ENCODE data around the gene LCN6.
"Not testable (repeated sequence)": the region's sequence is repeated elsewhere in the genome, so short reads cannot be mapped to it uniquely, and the experiment has no call there.

The LCN6 gene

DNA sequence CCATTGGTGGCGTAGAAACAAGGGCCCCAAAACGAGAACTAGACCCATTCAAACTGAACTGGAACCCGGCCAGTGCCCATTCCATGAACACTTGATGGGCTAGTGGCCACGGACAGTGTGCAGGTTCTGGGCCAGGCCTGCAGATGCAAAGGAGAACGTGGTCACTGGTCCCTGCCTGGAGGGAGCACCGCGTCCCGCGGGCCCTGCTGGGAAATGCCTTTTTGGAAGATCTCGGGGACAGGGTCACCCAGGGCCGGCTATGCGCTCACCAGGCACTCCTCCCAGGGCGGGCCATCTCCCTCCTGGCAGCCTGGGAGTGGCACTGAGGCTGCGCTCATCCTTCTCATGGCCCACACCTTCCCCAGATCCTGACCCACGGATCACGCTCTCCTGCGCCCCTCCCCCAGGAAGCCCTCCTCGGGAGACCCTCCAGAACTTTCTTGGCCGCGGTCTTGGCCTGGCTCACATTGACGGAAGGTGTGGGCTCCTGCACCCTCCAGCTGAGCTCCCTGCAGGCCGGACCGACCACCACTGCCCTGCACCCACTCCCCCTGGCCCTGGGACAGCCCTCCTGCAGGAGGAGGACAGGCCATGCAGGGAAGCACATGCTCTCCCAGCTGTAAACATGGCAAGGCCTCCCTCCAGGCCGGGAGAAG lies 38.7 kb downstream of the LCN6 start:
- DNase-seq: no peak

DNA sequence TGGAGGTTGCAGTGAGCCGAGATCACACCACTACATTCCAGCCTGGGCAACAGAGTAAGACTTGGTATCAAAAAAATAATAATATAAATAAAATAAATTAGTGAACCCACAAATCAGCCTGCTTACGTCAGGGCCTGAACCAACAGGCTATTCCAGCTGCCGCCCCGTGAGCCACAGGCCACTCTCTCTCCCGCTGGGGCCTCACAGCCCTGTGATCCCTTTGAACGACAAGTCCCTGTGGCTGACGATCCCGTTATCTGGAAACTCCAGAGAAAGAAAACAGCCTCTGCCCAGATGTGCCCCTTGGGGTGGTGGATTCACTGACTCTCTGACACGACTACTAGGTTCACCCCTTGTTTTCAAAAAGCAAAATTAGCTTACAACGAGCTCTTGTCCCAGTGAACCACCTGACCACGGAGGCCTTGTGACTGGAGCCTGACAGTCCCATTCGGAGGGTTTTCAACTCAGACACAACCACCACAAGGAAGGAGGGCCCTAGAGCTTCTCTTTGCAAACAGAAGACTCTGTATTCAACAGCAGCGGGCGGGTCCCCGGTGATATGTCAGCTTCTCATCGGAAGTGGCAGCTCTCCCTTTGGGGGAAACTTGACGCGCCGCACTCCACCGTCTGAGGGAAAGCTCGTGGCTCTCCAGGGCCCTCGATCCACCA lies 40.3 kb downstream of the LCN6 start:
- DNase-seq: no peak

DNA sequence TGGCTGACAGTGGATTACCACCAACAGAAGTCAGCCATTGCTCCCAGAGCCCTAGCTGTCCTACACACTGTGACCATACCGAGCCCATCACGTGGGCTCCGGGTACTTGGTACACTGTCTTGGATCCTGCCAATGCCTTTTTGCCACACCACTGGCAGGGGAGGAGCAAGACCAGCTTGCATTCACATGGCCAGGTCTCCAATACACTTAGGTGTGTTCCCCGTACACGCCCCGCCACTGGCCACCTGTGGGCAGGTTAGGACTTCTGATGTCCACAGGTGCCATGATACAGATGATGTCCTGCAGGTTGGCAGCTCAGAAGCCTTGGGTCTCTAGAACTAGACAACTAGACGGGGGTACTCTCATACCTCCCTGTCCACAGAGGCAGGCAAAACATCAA lies 41.3 kb downstream of the LCN6 start:
- no peak for DNase-seq

DNA sequence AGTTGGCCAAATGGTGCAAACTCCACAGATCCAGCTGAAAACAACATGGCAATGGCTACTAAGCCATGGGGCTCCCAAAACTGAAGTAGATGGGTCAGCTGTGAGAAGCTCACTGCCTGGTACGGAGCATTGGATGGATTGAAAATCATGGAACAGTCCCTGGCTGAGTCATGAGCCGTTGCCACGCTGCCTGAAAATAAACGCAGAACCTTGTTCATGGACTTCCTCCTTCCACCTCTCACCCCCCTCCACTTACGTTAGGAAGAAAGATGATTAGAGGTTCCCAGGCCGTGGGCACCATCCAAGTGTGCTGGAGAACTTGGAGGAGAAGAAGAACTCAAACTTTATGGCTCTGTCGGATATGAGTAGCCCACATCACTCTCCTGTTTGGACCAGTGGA lies 42.8 kb downstream of the LCN6 start:
- no peak for DNase-seq

DNA sequence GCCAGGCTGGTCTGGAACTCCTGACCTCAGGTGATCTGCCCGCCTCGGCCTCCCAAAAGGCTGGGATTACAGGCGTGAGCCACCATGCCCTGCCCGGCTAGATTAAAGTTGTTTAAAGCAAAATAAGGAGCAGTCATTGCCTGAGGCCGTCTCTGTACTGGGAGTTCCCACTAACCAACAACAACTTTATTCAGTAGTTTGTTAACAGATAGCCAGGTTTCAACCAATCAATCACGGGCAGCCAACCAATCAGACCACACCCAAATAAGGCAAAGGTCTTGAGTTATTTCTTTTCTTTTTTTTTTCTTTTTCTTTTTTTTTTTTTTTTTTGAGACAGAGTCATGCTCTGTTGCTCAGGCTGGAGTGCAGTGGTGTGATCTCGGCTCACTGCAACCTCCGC lies 43.6 kb downstream of the LCN6 start:
- not testable (repeated sequence) for DNase-seq

DNA sequence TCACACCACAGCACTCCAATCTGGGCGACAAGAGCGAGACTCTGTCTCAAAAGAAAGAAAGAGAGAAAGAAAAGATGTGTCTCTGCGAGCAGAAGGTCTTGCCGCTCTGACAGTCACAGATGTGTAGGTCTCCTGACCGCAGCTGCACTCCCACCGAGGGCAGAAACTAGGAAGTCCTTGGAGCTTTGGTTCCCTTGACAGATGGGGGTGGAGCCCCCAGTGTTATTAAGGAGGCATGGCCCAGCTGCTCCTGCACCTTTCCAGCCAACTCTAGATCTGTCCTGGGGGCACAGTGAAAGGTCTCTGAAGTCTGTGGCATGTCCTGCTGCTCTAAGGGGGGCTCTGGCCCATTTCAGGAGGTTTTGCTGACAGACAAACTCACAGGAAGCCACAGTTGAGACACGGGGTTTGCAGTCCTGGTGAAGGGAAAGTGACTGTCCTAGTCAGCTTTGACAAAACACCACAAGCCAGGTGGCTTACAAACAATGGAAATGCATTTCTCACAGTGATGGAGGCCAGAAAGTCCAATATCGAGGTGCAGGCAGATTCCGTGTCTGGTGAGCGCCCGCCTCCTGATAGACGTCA lies 45.0 kb downstream of the LCN6 start:
- DNase-seq: no peak

DNA sequence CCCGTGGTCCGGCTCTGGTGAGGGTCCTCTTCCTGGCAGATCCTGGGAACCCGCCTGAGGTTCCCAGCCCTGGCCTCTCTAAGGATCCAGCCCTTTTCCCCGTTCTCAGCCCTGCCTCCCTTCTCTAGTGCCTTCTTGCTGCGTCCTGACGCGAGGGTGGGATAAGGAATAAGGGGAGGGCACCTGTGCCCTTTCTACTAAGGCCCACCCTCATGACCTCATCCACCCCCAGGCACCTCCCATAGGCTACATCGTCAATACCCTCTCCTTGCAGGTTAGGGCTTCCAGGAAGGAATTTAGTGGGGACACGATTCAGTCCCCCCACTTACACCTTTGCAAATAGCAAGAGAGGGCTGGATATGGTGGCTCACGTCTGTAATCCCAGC lies 46.7 kb downstream of the LCN6 start:
- DNase-seq: no peak

DNA sequence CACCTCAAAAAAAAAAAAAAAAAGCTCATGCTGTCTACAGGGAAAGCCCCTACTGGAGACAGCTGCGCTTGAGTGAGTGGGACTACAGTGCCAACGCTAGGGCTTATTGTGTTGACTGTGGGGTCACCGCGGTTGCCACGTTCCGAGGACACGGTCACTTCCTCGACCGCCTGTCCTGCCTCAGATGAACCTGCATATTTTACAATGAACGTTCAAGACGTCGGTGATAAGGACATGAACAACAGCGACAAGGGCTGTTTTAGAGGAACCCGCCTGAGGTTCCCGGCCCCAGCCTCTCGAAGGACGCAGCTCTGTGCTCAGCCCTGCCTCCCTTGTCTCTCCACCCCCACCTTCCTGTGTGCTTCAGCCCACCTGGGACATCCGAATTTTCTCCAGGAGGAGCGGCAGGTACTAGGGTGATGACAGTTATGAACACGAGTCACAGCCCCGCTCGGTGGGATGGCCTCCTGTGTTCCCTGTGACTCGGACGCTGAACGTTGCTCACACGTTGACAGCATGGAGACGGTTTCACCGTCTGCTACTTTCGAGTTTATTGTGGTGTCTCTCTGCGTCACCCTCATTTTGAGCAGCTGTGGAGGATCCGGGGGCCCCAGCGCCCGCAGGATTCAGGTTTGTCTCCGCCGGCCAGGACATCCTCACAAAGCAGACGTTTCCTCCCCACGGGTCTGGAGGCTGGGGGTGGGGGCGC lies 47.2 kb downstream of the LCN6 start:
- no peak for DNase-seq

DNA sequence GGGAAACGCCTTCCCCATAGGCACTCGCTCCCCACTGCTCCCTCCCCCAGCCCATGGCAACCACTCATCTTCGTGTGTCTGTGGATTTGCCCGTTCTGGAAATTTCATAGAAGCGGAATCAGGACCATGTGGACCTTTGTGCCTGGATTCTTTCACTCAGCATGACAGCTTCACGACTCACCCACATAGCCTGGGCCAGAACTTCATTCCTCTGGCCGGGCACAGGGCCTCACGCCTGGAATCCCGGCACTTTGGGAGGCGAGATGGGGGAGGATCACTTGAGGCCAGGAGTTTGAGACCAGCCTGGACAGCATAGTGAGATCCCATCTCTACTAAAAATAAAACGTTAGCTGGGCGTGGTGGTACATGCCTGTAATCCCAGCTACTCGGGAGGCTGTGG lies 48.0 kb downstream of the LCN6 start:
- no peak for DNase-seq

DNA sequence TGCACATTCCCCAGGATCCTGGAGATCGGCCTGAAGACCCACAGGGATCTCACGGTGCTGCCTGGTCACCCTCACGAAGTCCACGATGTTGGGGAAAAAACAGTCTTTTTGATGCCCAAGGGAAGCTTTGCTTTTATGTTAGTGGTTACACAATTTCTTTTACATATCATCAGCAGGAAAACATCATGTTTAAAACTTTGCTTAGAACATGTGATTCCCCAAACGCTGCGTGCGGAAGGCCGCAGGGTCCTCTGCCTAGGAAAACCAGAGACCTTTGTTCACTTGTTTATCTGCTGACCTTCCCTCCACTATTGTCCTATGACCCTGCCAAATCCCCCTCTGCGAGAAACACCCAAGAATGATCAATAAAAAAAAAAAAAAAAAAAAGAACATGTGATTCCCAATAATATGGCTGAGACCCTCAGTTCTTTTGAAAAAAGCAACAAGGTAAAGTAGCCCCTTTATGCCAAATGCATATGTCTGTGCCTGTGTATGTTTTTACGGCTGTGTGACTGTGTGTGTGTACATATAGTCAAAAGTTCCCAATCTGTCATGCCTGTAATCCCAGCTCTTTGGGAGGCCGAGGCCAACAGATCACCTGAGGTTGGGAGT lies 49.6 kb downstream of the LCN6 start:
- DNase-seq: no peak

DNA sequence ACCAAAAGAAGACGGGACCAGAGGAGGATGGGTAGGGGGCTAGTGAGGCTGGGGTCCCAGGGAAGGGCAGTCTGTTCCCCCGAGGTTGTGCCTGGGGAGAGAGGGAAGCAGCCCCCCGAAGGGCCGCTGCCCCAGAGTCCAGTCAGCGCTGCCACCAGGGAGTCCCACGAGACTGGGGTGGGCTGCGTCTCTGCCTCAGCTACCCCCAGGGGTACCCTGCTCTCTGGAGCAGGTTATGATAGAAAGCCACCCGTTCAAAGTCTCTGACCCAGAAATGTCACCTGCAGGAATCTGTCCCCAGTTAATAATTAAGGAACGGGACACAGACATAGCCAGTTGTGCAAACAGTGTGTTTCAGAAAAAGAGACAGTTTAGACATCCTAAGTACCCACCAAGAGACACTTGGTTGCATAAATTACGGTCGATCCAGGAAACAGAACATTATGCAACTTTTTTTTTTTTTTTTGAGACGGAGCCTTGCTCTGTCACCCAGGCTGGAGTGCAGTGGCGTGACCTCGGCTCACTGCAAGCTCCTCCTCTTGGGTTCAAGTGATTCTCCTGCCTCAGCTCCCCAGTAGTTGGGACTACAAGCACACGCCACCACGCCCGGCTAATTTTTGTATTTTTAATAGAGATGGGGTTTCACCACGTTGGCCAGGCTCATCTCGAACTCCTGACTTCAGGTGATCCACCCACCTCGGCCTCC lies 50.4 kb downstream of the LCN6 start:
- no peak for DNase-seq

DNA sequence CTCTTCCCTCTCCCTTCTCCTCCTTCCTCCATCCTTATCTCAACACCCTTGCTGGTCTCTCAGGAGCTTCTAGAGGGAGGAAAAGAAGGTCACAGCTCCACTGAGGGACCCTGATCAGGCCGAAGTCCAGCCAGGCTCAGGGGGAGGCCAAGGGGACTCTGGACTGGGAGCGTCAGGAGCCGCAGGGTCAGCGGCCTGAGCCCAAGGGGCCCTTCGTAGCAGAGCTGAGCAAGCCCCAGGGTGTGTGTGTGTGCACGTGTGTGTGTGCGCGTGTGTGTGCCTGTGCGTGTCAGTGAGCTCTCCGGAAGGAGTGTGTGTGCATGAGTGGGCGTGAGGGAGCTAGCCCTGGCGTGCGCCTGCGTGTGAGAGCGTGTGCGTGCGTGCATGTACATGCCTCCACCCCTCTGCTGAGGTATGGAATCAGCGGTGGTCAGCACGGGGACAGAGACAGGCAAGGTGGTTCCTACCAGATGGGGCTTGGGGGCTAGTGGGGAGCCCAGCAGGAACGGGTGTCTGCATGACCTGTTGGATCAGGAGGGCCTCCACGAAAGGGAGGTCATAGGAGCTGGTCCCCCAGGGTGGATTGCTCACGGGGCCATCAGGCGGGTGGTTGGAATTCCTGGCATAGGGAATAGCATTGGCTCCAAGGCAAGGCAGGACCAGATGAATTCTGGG lies 51.0 kb downstream of the LCN6 start:
- DNase-seq: no peak

DNA sequence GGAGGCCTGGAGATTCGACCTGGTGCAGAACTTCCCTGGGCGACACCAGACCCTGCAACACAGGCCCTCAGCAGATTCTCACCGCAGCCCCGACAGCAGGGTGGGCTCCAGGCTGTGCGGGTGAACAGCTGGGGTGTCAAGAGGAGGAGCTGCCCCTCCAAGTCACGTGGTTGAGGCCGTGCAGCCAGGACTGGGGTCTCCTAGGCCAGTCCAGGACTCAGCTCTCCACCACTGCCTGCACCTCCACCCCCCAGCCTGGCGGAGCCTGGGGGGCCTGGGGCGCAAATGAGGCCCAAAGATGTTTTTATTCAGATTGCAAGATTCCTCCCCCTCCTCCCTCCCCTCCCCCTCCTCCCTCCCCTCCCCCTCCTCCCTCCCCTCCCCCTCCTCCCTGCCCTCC lies 51.8 kb downstream of the LCN6 start:
- DNase-seq: no peak

DNA sequence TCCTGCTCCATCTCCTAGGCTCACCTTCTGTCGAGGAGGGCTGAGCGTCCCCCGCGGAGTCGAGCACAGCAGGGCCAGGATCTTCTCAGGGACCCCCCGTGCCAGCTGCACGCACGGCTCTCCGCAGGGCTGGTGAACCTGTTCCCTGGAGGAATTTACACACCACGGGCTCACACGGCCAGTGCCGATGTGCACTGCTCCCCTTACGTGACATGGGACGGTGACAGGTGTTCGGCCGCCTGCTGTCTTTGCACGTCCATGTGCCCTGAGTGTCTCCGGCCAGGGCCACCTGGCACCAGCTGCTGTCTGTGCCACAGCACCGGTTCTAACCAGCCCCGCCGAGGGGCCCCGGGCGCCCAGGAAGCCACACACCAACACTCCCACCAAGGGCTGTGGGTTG lies 52.4 kb downstream of the LCN6 start:
- DNase-seq: peak in 1 of 14 donors; percentile 43

DNA sequence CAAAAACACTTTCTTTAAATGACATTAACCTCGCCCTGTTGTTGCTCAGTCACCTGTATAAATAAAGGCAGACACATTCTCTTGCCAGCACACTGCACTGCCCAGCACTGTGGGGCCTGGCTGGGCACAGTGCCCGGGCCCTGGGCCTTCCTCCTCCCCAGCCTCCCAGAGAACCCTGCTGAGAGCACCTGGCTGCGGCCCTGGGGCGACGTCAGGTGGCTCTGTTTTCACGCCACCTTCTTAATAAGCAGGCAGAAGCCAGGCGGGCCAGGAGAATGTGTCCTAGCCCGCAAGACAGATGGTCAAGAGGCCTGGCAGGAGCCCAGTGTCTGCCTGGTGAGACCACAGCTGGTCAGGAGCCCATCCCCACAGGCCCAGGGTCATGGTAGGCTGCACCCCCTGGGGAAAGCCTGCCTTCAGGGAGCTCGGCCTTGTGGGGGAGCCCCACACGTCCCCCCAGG lies 52.9 kb downstream of the LCN6 start:
- DNase-seq: peak in 1 of 14 donors; percentile 72

DNA sequence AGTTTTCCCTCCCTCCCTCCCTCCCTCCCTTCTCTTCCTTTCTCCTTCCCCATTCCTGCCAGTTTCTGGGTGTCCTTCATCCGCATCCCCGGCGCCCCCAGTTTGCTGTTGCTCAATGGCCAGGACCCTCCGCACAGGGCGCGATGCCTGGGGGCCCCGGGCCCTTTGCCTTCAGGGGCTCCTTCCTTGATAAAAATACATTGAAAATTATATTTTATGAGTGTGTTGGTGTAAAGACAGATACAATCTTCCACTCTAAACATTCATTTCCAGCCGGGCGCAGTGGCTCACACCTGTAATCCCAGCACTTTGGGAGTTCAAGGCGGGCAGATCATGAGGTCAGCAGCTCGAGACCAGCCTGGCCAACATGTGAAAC lies 53.5 kb downstream of the LCN6 start:
- no peak for DNase-seq

DNA sequence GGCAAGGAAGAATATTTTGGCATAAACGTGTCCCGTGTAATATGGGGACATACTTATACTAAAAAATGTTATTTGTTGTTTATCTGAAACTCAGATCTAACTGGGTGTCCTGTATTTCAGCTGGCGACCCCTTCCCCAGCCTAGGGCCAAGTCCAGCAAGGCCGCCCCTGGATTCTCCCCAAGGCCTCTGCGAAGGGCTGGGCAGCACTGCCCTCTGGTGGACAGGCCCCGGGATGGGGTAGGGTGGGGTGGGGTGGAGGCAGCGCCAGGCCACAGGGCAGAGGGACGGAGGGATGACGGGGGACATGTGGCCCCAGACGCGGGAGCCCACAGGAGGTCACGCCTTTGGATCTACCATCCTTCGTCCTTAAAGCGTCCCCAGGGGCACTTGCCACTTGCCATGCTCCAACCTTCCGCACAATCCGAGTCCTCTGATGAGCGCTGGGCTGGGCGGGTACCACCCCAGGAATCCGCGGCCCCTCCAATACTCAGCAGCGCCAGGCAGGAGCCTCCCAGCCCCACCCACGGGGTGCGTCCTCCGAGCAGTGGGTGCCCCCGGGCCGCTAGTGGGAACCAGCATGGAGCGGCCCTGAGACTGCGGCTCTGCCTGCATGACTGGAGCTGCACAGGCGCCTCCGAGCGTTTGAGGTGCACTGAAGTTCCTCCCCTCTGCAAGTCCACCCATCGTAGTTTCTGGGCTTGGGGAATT lies 54.0 kb downstream of the LCN6 start:
- DNase-seq: peak in 2 of 14 donors; percentile 17 to 43

Data from C1 segment of cervical spinal cord (tissue), 14 donors.